Neural progenitor cell (in vitro differentiated cells): ENCODE data around the gene VIM.

Experiments used
- CTCF ChIP-seq: fragments of 200-600 bp; sonication (generic); IDR thresholded peaks from 2 replicates; pipeline ENCODE4 v1.5.1; 2017; ENCODE audit warnings: antibody characterized with exemption, mild to moderate bottlenecking
- EZH2 ChIP-seq: fragments of 200-600 bp; sonication (generic); IDR thresholded peaks from 2 replicates; pipeline ENCODE4 v1.6.1; 2017; ENCODE audit warnings: antibody characterized with exemption, mild to moderate bottlenecking, moderate library complexity
- EZH2phosphoT487 ChIP-seq: fragments of 200-600 bp; sonication (generic); IDR thresholded peaks from 2 replicates; pipeline ENCODE4 v1.6.1; 2017; ENCODE audit warnings: antibody characterized with exemption

- no peak for TF ChIP-seq CTCF
- TF ChIP-seq EZH2 = no peak
- TF ChIP-seq EZH2phosphoT487 = no peak
Observed at GRCh38 chr10:17237149-17237527, 9.1 kb downstream of the VIM start.
